ENCODE results near the gene UGCG.
A peak's percentile ranks its signal among the peaks of the same experiment; 100 is the strongest.

Gene UGCG

DNA sequence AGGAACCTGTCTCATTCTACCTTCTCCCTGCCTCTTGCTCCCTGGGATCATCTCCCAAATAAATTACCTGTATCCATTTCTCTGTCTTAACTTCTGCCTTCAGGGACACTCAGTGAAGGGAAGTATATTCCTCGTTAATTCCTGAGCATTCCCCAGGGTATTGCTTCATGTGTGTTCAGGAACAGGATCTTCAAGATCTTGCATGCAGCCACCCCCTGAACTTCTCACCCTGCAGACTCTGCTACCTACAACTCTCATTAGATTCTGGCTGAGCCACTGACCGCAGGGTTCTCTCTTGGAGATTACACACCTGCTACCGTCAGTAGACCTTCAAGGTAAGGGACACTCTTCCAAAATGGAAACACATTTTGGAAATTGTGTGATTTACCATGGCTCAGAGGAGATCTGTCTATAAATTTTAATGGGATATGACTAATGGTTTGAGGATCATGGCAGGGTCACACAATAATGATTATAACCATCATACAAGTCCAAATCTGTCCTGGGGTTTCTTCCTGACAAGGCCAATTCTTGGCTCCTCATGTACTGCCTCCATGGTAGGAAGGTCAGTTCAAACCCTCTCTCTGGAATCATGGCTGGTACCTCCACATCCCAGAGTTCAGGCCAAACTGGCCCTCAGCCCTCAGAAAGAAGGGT is 38.9 kb upstream of the UGCG start:
- Histone ChIP-seq H3K27ac (ENCODE audit: poor library complexity, severe bottlenecking) (peak overlapping the region; percentile 68), H3K4me1 (ENCODE audit: insufficient read depth, poor library complexity, severe bottlenecking) (peaks cover 27% of the 10 kb centered on the region), H3K4me3 (ENCODE audit: severe bottlenecking) (no peak overlapping the region), H3K9me3 (ENCODE audit: severe bottlenecking) (peaks cover 2% of the 10 kb centered on the region), H3K36me3 (ENCODE audit: low read depth) (no peaks in the 10 kb centered on the region), H3K27me3 (ENCODE audit: insufficient read depth, poor library complexity, severe bottlenecking) (no peaks in the 10 kb centered on the region)
- peak; percentile 71 for DNase-seq (ENCODE audit: low spot score)
- ATAC-seq (ENCODE audit: low read depth) = peak; percentile 90
- TF ChIP-seq, protein P1, sequence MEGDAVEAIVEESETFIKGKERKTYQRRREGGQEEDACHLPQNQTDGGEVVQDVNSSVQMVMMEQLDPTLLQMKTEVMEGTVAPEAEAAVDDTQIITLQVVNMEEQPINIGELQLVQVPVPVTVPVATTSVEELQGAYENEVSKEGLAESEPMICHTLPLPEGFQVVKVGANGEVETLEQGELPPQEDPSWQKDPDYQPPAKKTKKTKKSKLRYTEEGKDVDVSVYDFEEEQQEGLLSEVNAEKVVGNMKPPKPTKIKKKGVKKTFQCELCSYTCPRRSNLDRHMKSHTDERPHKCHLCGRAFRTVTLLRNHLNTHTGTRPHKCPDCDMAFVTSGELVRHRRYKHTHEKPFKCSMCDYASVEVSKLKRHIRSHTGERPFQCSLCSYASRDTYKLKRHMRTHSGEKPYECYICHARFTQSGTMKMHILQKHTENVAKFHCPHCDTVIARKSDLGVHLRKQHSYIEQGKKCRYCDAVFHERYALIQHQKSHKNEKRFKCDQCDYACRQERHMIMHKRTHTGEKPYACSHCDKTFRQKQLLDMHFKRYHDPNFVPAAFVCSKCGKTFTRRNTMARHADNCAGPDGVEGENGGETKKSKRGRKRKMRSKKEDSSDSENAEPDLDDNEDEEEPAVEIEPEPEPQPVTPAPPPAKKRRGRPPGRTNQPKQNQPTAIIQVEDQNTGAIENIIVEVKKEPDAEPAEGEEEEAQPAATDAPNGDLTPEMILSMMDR (IDR thresholded peaks at IDR 0.05; ENCODE audit: poor library complexity, severe bottlenecking) = no peak

DNA sequence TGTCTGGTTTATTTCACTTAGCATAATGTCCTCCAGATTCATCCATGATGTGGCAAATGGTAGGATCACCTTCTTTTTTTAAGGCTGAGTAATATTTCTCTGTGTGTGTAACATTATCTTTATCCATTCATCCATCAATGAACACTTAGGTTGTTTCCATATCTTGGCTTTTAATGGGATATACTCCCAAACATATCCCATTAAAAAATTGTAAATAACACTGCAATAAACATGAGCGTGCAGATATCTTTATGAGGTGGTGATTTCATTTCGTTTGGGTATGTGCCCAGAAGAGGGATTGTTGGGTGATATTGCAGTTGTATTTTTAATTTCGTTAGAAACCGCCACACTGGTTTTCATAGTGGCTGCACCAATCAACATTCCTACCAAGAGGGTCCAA is 36.2 kb upstream of the UGCG start:
- H3K4me3 ChIP-seq (ENCODE audit: severe bottlenecking) = no peak overlapping the region
- ATAC-seq (ENCODE audit: low read depth) = no peak
- no peaks in the 10 kb centered on the region for H3K27me3 ChIP-seq (ENCODE audit: insufficient read depth, poor library complexity, severe bottlenecking)
- H3K4me1 ChIP-seq (ENCODE audit: insufficient read depth, poor library complexity, severe bottlenecking) = peaks cover 20% of the 10 kb centered on the region
- peaks cover 4% of the 10 kb centered on the region for H3K9me3 ChIP-seq (ENCODE audit: severe bottlenecking)
- H3K27ac ChIP-seq (ENCODE audit: poor library complexity, severe bottlenecking) = no peak overlapping the region
- no peak for DNase-seq (ENCODE audit: low spot score)
- no peaks in the 10 kb centered on the region for H3K36me3 ChIP-seq (ENCODE audit: low read depth)
- TF ChIP-seq, protein P1 (IDR thresholded peaks at IDR 0.05; ENCODE audit: poor library complexity, severe bottlenecking) = no peak

DNA sequence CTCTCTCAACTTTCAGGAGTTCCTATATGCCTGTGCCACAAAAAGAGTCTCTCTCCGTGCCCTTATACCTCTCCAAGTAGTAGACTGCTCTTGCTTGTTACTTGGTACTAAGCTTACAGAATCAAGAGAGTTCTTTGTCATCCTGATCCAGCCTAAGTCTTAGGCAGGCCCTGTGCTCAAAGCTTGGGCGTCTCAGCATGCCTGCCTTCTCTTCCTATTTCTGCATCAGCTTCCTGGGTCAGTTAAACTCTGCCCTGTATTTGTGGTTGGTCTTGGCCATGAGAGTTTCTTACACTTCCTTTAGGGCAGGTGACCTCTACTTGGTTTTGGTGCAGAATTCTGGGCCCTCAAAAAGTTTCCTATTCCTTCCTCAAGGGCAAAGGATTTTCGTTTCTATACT is 33.0 kb upstream of the UGCG start:
- ATAC-seq (ENCODE audit: low read depth) = no peak
- H3K27me3 ChIP-seq (ENCODE audit: insufficient read depth, poor library complexity, severe bottlenecking) = no peaks in the 10 kb centered on the region

DNA sequence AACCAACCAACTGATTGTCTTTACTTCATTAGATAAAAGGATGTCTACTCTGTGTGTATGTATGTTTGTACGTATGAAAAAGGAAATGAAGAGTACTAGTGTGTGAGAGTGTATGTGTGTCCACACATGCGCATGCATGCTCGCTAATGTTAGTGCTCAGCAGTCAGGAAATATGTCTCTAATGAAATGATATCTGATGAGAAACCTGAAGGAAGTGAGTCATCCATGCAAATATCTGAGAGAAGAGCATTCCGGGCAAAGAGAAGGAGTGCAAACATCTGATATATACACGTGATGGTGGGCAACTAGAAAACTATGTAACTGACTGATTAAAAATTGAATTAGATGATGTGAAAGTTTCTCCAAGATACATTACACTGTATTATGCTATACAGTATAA is 29.6 kb upstream of the UGCG start:
- DNase-seq (ENCODE audit: low spot score) (no peak), ATAC-seq (ENCODE audit: low read depth) (peak; percentile 96)
- no peak overlapping the region for H3K4me3 ChIP-seq (ENCODE audit: severe bottlenecking)
- peaks cover 13% of the 10 kb centered on the region for H3K4me1 ChIP-seq (ENCODE audit: insufficient read depth, poor library complexity, severe bottlenecking)
- TF ChIP-seq, protein P1 (IDR thresholded peaks at IDR 0.05; ENCODE audit: poor library complexity, severe bottlenecking) = no peak
- H3K9me3 ChIP-seq (ENCODE audit: severe bottlenecking) = peaks cover 3% of the 10 kb centered on the region
- peak overlapping the region; percentile 71 for H3K27ac ChIP-seq (ENCODE audit: poor library complexity, severe bottlenecking)
- H3K27me3 ChIP-seq (ENCODE audit: insufficient read depth, poor library complexity, severe bottlenecking) = no peaks in the 10 kb centered on the region
- no peaks in the 10 kb centered on the region for H3K36me3 ChIP-seq (ENCODE audit: low read depth)

More for the DNA sequence above, 33.0 kb upstream of the UGCG start:
- no peak overlapping the region for H3K27ac ChIP-seq (ENCODE audit: poor library complexity, severe bottlenecking)
- H3K36me3 ChIP-seq (ENCODE audit: low read depth) = no peaks in the 10 kb centered on the region
- H3K4me3 ChIP-seq (ENCODE audit: severe bottlenecking) = no peak overlapping the region
- DNase-seq (ENCODE audit: low spot score) = no peak
- peaks cover 13% of the 10 kb centered on the region for H3K4me1 ChIP-seq (ENCODE audit: insufficient read depth, poor library complexity, severe bottlenecking)
- peaks cover 4% of the 10 kb centered on the region for H3K9me3 ChIP-seq (ENCODE audit: severe bottlenecking)
- TF ChIP-seq, protein P1 (IDR thresholded peaks at IDR 0.05; ENCODE audit: poor library complexity, severe bottlenecking) = no peak

DNA sequence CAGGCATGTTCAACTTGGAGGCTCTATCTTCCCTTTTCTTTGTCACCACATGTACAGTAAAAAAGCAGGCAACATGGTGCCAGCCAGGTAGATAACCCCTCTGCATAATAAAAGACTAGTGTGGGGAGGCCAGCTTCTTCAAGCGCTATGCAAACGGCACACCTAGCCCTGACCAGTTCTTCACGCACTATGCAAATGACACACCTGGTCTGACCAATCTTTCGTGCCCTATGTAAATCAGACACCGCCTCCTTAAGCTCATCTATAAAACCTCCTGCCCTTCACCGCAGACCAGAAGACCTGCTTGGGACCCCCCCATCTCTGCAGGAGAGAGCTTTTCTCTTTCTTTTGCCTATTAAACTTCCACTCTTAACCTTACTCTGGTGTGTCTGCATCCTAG is 28.1 kb upstream of the UGCG start:
- Histone ChIP-seq H3K4me3 (ENCODE audit: severe bottlenecking) (no peak overlapping the region), H3K36me3 (ENCODE audit: low read depth) (no peaks in the 10 kb centered on the region), H3K27me3 (ENCODE audit: insufficient read depth, poor library complexity, severe bottlenecking) (no peaks in the 10 kb centered on the region), H3K27ac (ENCODE audit: poor library complexity, severe bottlenecking) (peak overlapping the region; percentile 71), H3K9me3 (ENCODE audit: severe bottlenecking) (no peaks in the 10 kb centered on the region), H3K4me1 (ENCODE audit: insufficient read depth, poor library complexity, severe bottlenecking) (peaks cover 13% of the 10 kb centered on the region)
- no peak for DNase-seq (ENCODE audit: low spot score)
- TF ChIP-seq, protein P1 (IDR thresholded peaks at IDR 0.05; ENCODE audit: poor library complexity, severe bottlenecking) = no peak
- ATAC-seq (ENCODE audit: low read depth) = no peak

Data from RWPE2 (cell line).